Tibial nerve (tissue), 4 donors: ENCODE results near the gene ALKBH2. TPM values are rescaled to one million over a fixed set of nuclear protein-coding genes. Genes with fewer than 3 reads are reported as not detected.
"Not testable (repeated sequence)": the region's sequence is repeated elsewhere in the genome, so short reads cannot be mapped to it uniquely, and the experiment has no call there.

Experiments used
- DNase-seq, 2 donors: peaks; one replicate each; pipeline ENCODE4 v3.0.0-alpha.2; 2019; ENCODE audit warnings: low spot score in 2 of 2
- H3K27ac ChIP-seq, 4 donors: fragments of 200-600 bp; sonication (generic) in 3 of 4; one replicate each; pipeline ENCODE4 v1.5.1; 2017 to 2019; ENCODE audit warnings: mild to moderate bottlenecking in 1 of 4
- H3K27me3 ChIP-seq, 2 donors: fragments of 200-600 bp; sonication (generic) in 1 of 2; one replicate each; pipeline versions ENCODE4 v1.5.1 to v1.6.0; 2017 to 2019
- H3K36me3 ChIP-seq, 3 donors: fragments of 200-600 bp; sonication (generic); one replicate each; pipeline ENCODE4 v1.5.1; 2018 to 2019
- H3K4me1 ChIP-seq, 4 donors: fragments of 200-600 bp; sonication (generic) in 3 of 4; one replicate each; pipeline ENCODE4 v1.5.1; 2017 to 2019
- H3K4me3 ChIP-seq, 4 donors: fragments of 200-600 bp; sonication (generic) in 3 of 4; one replicate each; pipeline ENCODE4 v1.5.1; 2017 to 2019; ENCODE audit warnings: mild to moderate bottlenecking in 1 of 4, moderate library complexity in 1 of 4
- H3K9me3 ChIP-seq, 4 donors: fragments of 200-600 bp; sonication (generic) in 3 of 4; one replicate each; pipeline ENCODE4 v1.5.1; 2017 to 2019
- EP300 ChIP-seq, 2 donors: sonication (generic); formaldehyde crosslinking; IDR thresholded peaks; one replicate each; pipeline ENCODE4 v1.6.1; 2017; ENCODE audit warnings: antibody characterized with exemption in 2 of 2, mild to moderate bottlenecking in 1 of 2
- POLR2A ChIP-seq, 2 donors: fragments of 450-650 bp; IDR thresholded peaks; one replicate each; pipeline ENCODE4 v1.6.1; 2017; ENCODE audit warnings: antibody characterized with exemption in 2 of 2, mild to moderate bottlenecking in 2 of 2, moderate library complexity in 2 of 2
- WGBS, 2 donors: methylation state at CpG; one replicate each; pipeline ENCODE4 v1.1.5; 2018; 5-methylcytosine and 5-hydroxymethylcytosine counted together
- total RNA-seq, 4 donors: library from RNA; depleted of rRNA; stranded (reverse); fragments of >200 nt; gene quantifications; one replicate each; pipeline ENCODE4 v1.1.0, GENCODE V29; 2016
- TF ChIP-seq, protein P1 (sequence below), 5 experiments: fragments of 200-600 bp in 3 of 5; fragments of 450-650 bp in 2 of 5; sonication (generic) in 3 of 5; IDR thresholded peaks; one replicate each; pipeline ENCODE4 v1.5.1; 2016 to 2019; ENCODE audit warnings: antibody characterized with exemption in 5 of 5, mild to moderate bottlenecking in 3 of 5, moderate library complexity in 2 of 5

The ALKBH2 gene
- total RNA-seq, 4 donors from 2014 or later, result 9.2 to 41.4 (median 17.5) TPM

DNA sequence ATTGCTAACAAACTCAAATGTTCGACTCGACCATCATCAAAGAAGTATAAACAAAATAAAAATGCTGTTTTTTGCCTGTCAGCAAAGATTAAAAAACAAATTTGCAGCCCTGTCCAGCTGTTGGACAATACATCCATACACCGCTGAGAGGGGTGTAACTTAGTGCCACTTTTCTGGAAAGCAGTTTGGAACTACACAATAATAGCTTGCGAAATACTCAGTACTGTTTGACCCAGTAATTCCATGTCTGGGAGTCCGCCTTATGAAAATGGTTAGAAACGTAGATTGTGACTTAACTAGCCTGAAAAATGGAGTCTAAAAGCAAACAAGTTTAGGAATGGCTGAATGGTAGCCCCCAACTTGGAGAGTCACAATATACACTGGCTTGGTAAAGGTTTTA, 34.5 kb downstream of the ALKBH2 start:
- H3K36me3 ChIP-seq, result peaks cover 0 to 69% (median 0%) of the 10 kb centered on the region in 3 donors
- WGBS, 2 donors, result 91% methylated on average over 6 of the region's 6 CpGs
- no peak overlapping the region for H3K4me3 ChIP-seq
- H3K9me3 ChIP-seq, result no peaks in the 10 kb centered on the region
- TF ChIP-seq, protein P1, sequence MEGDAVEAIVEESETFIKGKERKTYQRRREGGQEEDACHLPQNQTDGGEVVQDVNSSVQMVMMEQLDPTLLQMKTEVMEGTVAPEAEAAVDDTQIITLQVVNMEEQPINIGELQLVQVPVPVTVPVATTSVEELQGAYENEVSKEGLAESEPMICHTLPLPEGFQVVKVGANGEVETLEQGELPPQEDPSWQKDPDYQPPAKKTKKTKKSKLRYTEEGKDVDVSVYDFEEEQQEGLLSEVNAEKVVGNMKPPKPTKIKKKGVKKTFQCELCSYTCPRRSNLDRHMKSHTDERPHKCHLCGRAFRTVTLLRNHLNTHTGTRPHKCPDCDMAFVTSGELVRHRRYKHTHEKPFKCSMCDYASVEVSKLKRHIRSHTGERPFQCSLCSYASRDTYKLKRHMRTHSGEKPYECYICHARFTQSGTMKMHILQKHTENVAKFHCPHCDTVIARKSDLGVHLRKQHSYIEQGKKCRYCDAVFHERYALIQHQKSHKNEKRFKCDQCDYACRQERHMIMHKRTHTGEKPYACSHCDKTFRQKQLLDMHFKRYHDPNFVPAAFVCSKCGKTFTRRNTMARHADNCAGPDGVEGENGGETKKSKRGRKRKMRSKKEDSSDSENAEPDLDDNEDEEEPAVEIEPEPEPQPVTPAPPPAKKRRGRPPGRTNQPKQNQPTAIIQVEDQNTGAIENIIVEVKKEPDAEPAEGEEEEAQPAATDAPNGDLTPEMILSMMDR (IDR thresholded peaks at IDR 0.05), result no peak
- TF ChIP-seq EP300 (IDR thresholded peaks at IDR 0.05) (no peak), POLR2A (IDR thresholded peaks at IDR 0.05) (no peak)
- DNase-seq, result no peak
- no peaks in the 10 kb centered on the region for H3K27me3 ChIP-seq
- H3K27ac ChIP-seq, result no peak overlapping the region
- H3K4me1 ChIP-seq, result peaks cover 0 to 21% (median 5%) of the 10 kb centered on the region in 4 donors

- WGBS, 2 donors, result 76 to 77% methylated on average over 1 of the region's 1 CpG
- Histone ChIP-seq H3K27me3 (no peaks in the 10 kb centered on the region), H3K27ac (no peak overlapping the region), H3K4me3 (no peak overlapping the region), H3K36me3 (peaks cover 0 to 55% (median 0%) of the 10 kb centered on the region in 3 donors), H3K4me1 (peaks cover 0 to 28% (median 11%) of the 10 kb centered on the region in 4 donors), H3K9me3 (no peaks in the 10 kb centered on the region)
- TF ChIP-seq EP300 (IDR thresholded peaks at IDR 0.05) (no peak), POLR2A (IDR thresholded peaks at IDR 0.05) (no peak)
- TF ChIP-seq, protein P1 (IDR thresholded peaks at IDR 0.05), result no peak
- DNase-seq, result no peak
Measured at GRCh38 chr12:109057376-109057775, 35.9 kb downstream of the ALKBH2 start.

DNA sequence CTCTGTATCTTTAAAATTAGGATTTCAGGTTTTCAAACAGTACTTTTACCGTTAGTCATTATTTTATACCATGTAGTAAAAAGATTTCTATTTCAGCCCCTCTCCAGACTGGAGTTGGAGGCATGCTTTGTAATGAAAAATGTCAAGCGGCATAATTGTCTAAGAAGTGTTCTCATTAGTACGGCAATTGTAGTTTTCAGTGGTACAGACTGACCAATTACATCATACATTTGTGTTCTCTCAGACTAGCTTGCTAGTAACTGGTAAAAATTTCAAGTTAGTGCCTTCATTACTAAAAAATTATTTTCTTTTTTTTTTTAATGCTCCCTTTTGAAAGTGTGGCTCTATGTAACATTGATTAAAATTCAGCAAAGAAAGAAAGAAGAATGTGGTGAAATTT, 36.4 kb downstream of the ALKBH2 start:
- Histone ChIP-seq H3K36me3 (peaks cover 0 to 51% (median 0%) of the 10 kb centered on the region in 3 donors), H3K4me1 (peaks cover 0 to 31% (median 11%) of the 10 kb centered on the region in 4 donors), H3K9me3 (no peaks in the 10 kb centered on the region), H3K27me3 (no peaks in the 10 kb centered on the region), H3K27ac (no peak overlapping the region), H3K4me3 (no peak overlapping the region)
- no peak for DNase-seq
- WGBS, 2 donors, result 62 to 64% methylated on average over 3 of the region's 3 CpGs
- TF ChIP-seq EP300 (IDR thresholded peaks at IDR 0.05) (no peak), POLR2A (IDR thresholded peaks at IDR 0.05) (no peak)
- TF ChIP-seq, protein P1 (IDR thresholded peaks at IDR 0.05), result no peak

- DNase-seq, result no peak
- H3K36me3 ChIP-seq, result peaks cover 0 to 28% (median 0%) of the 10 kb centered on the region in 3 donors
- H3K27ac ChIP-seq, result peak overlapping the region in 1 of 4 donors; percentile 85
- no peaks in the 10 kb centered on the region for H3K27me3 ChIP-seq
- TF ChIP-seq EP300 (IDR thresholded peaks at IDR 0.05) (no peak), POLR2A (IDR thresholded peaks at IDR 0.05) (no peak)
- TF ChIP-seq, protein P1 (IDR thresholded peaks at IDR 0.05), result no peak
- no peak overlapping the region for H3K4me3 ChIP-seq
- peaks cover 0 to 34% (median 11%) of the 10 kb centered on the region in 4 donors for H3K4me1 ChIP-seq
- H3K9me3 ChIP-seq, result no peaks in the 10 kb centered on the region
Measured at GRCh38 chr12:109054520-109054919, 38.8 kb downstream of the ALKBH2 start.

GRCh38 chr12:109054124-109054513, 39.2 kb downstream of the ALKBH2 start:
- 91 to 98% methylated on average over 4 of the region's 4 CpGs for WGBS, 2 donors
- peaks cover 0 to 34% (median 11%) of the 10 kb centered on the region in 4 donors for H3K4me1 ChIP-seq
- not testable (repeated sequence) for H3K27me3 ChIP-seq, H3K9me3 ChIP-seq, DNase-seq
- H3K27ac ChIP-seq, result peak overlapping the region in 3 of 4 donors; percentile 84 to 86 (median 85)
- peak overlapping the region in 2 of 4 donors; percentile 73 to 84 for H3K4me3 ChIP-seq
- peaks cover 0 to 24% (median 0%) of the 10 kb centered on the region in 3 donors for H3K36me3 ChIP-seq
